ENCODE results near the gene ZXDC.

The ZXDC gene, protein sequence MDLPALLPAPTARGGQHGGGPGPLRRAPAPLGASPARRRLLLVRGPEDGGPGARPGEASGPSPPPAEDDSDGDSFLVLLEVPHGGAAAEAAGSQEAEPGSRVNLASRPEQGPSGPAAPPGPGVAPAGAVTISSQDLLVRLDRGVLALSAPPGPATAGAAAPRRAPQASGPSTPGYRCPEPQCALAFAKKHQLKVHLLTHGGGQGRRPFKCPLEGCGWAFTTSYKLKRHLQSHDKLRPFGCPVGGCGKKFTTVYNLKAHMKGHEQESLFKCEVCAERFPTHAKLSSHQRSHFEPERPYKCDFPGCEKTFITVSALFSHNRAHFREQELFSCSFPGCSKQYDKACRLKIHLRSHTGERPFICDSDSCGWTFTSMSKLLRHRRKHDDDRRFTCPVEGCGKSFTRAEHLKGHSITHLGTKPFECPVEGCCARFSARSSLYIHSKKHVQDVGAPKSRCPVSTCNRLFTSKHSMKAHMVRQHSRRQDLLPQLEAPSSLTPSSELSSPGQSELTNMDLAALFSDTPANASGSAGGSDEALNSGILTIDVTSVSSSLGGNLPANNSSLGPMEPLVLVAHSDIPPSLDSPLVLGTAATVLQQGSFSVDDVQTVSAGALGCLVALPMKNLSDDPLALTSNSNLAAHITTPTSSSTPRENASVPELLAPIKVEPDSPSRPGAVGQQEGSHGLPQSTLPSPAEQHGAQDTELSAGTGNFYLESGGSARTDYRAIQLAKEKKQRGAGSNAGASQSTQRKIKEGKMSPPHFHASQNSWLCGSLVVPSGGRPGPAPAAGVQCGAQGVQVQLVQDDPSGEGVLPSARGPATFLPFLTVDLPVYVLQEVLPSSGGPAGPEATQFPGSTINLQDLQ

DNA sequence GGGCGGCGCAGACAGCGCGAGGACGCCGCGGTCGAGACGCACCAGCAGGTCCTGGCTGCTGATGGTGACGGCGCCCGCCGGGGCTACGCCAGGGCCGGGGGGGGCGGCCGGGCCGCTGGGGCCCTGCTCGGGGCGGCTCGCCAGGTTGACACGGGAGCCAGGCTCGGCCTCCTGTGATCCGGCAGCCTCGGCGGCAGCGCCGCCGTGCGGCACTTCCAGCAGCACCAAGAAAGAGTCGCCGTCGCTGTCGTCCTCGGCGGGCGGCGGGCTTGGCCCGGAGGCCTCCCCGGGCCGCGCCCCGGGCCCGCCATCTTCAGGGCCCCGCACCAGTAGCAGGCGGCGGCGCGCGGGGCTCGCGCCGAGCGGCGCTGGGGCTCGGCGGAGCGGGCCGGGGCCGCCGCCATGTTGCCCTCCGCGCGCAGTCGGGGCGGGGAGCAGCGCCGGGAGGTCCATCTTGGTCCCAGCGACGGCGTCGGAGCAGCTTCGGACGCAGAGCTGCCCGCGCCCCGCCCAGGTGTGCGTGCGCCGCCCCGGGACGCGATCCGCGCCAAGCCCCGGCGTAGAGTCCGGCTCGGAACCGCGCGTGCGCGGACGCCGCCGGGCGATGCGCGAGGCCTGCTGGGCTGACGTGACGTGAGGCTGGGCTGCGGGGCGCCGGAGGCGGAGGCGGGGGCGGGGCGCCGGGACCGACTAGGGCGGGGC, at the start of gene ZXDC:
Gene ZXDC, minus strand, starts transcription at position 479 of the 702 bp plus-strand sequence. Its CDS starts 26 bp downstream, at position 453.
- DNase-seq (ENCODE audit: low read depth, low spot score): peak; percentile 66

DNA sequence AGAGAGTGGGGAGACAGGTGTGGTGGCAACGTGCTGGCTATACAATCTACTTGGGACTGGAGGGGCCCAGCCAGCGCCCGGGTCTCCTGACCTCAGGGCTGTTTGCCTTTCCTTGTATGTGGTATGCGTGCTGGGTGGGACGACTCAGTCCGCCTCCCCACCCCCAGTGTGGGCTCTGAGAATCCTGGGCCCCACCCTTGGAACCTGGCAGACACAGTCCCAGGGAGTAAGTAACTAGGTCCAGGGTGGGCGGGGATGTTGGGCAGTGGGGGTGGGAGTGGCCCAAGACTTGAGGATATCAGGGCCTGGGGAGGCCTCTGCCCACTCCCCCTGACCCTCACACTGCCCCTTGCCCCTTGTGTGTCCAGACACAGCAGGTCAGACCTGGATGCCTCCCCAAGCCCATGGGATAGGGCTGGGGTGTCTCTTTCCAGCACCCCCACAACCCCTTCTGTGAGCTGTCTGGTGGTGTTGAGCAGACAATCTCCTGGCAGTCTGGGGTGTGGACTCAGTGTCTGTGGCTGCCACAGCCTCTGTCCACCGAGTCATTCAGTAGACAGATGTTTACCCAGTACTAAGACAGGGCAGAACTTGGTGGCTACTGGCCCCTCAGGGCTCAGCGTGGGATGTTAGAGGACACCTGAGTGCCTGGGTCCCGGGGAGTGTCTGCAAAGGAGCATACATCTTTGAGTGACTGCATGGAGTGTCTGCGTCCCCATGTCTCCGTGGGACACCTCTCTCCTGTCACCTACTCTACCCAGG, 49.6 kb upstream of the ZXDC start:
- DNase-seq (ENCODE audit: low read depth, low spot score): no peak

DNA sequence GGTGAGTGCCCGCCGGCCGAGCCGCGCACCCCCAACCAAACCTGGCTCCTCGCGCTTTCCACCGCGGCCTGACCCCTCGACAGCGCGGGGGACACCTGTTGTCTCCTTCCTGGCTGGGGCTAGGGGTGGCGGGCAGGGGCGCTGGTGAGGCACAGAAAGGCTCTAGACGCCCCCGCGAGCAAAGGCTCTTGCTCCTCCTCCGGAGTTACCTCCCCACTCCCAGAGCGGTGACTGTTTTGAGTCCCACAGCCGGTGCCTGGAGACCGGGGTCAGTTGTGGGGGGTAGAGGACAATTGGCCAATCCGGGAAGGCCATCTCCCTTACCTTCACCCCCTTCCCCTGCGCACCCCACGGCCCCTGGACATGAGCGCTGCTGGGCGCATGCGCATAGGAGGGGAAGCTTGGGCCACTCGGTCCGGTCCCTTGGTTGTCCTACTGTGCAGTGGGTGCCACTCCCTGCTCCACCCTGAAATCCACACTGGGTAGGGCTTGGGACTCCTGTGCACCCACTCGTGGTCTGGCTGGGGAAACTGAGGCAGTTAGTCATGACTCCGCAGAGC, 48.8 kb upstream of the ZXDC start:
- no peak for DNase-seq (ENCODE audit: low read depth, low spot score)

DNA sequence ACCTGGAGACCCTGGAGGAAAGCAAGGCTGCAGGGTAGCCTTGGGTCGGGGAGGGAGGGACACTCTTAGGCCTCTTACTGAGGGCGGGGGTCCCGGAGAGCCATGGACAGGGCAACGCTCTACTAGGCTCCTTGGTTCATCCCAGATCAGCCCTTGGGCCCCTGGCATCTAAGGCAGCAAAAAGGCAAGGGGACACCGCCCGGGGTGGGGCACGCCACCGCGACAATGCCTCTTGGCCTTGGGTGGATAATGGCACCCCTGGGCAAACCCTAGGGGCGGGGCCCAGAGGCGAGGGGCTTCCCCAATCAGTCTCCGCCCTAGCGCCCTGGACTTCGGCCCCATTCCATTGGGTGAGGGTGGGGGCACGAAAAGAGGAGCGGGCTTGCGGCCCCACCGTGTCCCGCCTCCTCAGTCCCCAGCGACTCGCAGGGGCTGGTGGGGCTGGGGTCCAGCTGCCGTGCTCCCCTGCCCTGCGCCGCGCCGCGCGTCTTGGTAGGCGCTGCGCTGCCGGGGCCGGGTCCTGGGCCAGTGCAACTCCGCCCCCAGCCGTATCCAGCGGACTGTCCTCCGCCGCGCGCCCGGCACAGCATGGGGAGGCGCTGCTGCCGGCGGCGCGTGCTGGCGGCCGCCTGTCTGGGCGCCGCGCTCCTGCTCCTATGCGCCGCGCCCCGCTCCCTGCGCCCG, 48.2 kb upstream of the ZXDC start, which contains the start of gene CHST13:
Gene CHST13, plus strand, starts transcription at position 411 of the 684 bp plus-strand sequence. Its CDS starts 178 bp downstream, at position 589.
- no peak for DNase-seq (ENCODE audit: low read depth, low spot score)

DNA sequence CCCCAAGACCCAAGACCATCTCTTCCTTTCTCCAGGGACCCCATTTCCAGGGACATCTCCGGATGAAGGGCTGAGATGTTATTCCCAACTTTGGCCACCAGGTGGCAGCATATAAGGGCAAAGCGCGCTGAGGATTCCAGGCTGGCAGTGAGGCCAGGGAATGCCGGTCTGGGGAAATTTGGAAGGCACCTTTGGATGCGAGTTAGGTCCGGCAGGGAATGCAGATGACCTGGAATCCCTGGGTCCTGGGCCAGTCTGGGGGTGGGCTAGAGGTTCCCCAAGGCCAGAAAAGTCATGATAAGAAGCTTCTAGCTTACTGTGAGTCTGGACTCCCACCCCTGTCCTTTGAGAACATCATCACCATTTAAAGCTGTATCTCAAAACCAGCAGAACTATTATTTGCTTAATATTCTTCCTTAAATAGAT, 46.7 kb upstream of the ZXDC start:
- no peak for DNase-seq (ENCODE audit: low read depth, low spot score)

DNA sequence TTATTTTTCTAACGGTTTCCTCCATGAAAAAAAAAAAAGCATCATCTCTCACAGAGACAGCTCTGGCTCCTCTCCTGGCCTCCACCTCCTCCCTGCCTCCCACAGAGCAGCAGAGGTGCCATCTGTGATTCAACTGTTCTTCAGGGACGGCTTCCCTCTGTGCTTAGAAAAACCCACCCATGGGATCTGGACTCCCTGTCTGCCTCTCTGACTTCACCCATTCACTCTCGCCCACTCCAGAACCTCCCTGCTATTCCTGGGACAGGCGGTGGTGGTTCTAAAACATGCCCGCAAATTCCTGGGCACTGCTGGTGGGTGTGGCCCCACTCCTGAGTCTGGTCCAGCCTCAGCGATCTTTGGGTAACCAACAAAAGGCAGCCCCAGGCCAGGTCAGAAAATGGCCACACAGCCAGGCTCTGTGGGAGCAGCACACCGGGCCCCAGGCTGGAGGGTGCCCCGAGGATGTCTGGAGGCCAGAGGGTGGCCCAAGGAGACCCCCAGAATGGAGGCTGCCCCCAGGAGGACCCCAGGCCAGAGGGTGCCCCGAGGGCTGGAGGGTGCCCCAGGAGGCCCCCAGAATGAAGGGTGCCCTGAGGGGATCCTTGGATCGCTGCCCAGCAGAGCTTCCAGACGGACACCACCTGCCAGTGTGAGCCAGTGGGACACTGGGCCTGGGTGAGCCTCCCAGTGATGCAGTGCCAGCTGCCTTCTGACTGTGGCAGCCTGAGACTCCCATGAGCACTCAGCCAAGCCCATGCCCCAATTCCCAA, 45.6 kb upstream of the ZXDC start:
- no peak for DNase-seq (ENCODE audit: low read depth, low spot score)

DNA sequence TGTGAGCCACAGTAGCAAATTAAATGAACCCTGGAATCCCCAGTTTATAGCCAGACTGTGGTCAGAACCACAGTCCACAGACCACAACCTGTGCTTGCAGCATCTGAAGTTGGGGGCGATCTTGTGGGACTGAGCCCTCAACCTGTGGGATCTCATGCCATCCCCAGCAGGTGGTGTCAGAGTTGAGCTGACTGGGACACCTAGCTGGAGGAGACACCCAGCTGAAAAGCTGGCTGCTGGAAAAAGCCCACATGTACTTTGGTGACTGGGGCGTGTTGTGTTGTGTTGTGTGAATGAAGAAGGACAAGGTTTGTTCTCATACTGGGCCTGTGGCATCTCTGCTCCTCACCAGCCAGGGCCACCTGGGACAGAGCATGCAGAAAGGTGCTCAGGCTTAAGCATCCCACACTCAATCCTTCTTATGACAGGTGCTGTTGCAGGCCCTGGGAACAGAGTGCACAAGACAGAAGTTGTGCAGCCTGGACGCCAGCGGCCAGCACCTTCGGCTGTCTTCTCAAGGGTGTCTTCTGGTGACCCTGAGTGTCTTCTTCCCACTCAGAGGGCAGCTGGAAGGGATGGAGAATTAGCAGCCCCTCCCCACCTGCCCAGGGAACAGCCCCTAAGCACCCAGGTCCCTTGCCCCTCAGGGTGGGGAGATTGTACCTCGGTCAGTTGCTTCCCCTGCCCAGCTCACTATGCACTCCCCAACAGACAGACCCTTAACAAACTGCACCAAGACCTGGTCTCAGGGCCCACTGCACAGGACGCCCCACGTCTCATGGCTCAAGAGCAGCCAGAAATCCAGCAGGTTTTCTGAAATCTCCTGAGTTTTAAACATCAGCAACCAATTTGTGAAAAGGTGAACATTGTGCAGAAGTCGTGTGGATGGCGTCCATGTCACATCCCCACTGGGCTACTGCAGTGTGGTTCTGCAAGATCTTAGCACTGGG, 44.1 kb upstream of the ZXDC start:
- DNase-seq (ENCODE audit: low read depth, low spot score): no peak

DNA sequence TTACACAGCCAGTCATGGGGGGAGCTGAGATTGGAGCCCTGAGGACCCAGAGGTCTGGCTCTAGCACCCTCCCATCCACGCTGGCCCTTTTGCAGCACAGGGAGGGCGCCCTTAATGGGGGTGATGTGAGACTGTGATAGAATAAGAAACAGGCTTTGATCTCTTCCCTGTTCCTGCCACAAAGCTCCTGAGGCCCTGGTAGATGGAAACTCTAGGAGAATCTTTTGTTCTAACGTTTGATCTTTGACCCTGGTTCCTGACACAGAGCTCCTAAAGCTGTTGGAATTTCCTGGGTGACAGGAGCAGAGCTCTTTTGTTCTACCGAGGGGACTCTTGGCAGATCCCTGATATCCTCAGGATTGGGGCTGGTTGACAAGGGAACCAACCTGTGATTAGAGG, 43.1 kb upstream of the ZXDC start:
- DNase-seq (ENCODE audit: low read depth, low spot score): no peak

DNA sequence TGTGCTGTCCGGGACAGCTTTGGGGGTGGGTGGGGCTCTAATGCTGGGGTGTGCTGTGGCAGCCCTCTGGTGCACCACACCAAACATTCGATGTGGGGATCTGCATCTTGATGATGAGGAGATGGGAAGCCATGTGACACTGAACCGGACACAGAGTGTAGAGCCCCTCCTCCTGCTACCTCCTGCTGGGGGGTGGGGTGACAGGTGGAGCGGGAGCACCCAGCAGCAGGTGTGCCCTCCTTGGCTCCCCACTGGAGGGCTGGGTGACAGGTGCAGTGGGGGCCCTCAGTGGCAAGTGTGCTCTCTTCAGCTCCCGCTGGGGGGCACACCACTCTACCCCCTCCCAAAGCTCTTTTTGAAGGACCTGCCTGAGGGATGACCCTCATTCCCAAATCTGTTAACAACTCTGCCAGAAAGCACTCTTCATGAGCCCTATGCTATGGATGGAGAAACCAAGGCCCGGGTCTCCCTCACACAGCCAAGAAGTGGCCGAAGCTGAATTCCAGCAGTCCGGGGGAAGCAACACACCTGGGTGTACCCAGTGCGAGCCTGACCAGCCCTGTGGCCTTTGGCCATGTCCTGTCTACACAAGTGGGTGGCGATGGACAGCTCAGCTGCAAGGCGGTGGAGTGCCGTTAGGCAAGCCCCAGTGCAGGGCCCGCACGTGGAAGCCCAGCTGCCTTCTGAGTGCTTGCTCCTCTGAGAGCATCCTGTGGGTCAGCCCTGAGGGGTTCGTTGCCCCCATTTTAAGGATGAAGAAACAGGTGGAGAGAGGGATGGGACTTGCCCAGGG, 42.5 kb upstream of the ZXDC start:
- DNase-seq (ENCODE audit: low read depth, low spot score): no peak

DNA sequence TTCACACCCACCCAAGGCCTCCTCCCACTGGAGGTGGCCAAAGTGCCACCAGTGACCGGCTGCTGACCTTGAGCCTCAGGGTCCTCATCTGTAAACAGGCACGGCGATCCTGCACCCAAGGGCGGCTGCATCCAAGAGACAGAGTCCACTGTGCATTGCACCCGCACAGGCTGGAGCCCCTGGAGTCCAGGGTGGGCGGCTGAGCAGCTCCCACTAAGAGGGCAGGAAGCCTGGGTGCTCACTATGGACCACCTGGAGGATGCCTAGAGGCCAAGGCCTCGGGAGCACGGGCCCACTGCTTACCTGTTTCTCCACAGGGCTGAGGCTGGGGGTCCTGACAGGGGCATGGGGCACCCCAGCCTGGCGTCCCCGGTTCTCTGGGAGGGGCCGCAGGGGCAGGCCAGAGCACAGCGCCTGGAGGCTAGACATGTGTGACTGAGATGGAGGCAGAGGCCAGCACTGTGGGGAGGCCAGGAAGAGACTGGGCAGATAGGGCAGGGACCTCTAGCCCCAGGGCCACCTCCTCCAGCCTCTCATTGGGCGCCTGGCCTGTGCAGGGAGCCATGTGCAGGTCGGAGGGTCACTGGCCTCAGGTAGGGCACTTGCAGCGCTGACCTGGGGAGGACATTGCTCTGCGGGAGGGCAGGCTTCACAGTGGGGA, 41.7 kb upstream of the ZXDC start, which contains the start of gene UROC1:
Gene UROC1, minus strand, starts transcription at position 483 of the 661 bp plus-strand sequence. Its CDS starts 54 bp downstream, at position 429.
- DNase-seq (ENCODE audit: low read depth, low spot score): no peak

DNA sequence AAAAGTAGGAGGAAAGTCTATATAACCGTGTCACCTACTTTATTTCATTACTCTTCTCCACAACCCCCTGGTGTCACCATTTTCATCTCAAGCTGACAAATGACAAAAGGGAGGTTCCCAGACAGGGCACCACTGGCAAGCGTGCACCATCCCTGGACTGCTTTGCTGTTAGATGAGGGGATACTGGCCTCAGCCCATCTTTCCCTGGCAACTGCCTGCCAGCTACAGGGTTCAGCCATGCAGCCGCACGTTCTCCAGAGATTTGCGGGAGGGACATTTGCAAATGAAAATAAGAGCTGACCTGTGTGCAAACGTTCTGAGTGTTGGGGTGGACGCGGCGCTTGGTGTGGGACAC, 41.2 kb upstream of the ZXDC start:
- no peak for DNase-seq (ENCODE audit: low read depth, low spot score)

DNA sequence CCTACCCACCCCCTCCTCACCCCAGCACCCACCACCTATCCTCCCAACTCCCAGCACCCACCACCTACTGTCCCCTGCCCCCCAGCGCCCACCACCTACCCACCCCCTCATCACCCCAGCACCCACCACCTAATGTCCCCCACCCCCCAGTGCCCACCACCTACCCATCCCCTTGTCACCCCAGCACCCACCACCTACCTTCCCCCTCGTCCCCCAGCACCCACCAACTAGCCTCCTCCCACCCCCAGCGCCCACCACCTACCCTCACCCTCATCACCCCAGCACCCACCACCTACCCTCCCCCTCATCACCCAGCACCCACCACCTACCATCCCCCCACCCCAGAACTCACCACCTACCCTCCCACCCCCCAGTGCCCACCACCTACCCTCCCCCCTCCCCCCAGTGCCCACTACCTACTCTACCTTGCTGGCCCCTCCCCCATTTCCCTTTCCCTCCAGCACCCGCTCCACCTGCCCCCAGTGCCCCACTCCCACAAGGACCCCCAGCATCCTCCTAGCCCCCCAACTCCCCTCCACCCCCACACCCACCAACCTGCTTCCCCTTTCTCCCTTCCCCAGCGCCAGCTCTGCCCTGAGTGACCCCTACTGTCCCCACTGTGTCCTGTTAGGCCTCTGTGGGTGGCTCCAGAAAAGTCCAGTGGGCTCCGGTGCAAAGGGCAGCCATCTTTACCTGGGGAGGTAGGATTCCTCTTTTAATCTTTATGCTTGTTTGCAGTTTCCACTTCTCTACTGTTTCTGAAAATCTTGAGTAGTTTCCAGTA, 40.7 kb upstream of the ZXDC start:
- no peak for DNase-seq (ENCODE audit: low read depth, low spot score)

DNA sequence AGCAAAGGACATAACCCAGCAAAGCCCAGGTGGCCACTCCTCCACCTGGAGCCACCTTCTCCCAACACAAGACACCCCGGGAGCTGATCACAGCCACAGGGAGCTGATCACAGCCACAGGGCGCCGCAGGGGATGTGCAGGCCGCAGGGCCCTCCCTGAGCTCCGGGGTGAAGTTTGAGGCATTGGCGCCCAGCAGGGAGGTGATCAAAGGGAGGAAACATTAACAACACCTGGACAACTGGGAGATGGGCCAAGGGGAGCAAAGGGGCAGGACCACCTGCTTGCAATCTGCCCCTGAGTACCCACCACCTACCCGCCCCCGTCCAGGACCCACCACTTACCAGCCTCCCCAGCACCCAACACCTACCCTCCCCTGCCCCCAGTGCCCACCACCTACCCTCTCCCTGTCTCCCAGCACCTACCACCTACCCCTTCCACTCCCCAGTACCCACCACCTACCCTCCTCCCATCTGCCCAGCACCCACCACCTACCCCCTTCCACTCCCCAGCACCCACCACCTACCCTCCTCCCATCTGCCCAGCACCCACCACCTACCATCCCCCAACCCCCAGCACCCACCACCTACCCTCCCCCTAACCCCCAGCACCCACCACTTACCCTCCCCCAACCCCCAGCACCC, 39.5 kb upstream of the ZXDC start:
- DNase-seq (ENCODE audit: low read depth, low spot score): no peak

DNA sequence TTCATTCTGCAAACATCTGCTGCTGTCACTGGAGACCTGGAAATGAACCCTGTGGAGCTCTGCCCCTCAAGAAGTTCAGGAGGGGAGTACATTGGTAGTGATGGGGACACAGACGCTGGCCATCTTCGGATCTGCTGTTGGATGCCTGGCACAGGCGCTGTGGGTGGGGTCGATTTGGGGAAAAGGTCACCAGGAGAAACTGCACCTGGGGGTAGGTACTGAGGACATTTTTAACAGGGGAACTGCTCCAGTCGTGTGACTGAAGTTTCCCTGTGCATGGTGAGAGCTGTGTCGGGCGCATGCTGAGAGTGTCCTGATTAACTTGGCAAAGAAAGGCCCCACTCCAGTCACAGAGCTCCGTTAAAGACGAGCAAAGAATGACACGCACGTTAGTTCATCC, 38.5 kb upstream of the ZXDC start:
- no peak for DNase-seq (ENCODE audit: low read depth, low spot score)

DNA sequence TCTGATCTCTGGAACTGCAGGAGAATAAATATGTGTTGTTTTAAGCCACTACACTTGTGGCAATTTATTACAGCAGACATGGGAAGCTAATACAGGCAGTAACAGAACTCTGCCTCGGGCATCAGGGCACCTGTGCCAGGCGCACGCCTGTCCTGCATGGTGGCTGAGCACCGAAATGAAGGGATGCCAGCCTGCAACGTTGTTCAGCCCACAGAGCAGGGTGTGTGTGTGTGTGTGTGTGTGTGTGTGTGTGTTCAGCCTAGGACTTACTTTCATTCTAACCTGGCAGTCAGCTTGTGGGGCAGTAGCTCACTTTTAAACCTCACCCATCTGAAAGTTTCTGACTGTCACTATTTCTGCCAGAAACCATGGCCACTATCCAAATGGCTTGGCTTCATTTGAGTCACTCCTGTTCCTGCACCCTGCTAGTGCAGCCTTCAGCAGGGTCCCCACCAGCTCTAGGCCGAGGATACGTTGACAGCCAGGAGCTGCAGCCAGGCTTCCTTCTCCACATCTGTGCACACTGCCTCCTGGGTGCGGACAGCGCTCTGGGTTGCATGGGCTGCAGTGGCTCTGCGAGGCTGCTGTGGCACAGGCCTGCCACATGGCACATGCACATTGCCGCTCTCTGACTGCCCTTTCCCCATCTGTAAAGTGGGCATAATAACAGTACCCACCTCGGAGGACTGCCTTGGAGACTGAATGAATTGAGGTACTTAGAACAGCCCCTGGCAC, 37.4 kb upstream of the ZXDC start:
- DNase-seq (ENCODE audit: low read depth, low spot score): no peak
